T-helper 22 cell (primary cell): Measurements from ENCODE around the gene ONECUT1.

Experiments used
- DNase-seq: peaks from one replicate; pipeline ENCODE4 v3.0.0-alpha.2; 2020; ENCODE audit warnings: low read depth

ONECUT1 gene

GRCh38 chr15:52782514-52782913 is 7.6 kb downstream of the ONECUT1 start:
- DNase-seq: no peak

- peak; percentile 28 for DNase-seq
Measured at GRCh38 chr15:52780172-52780980, 9.8 kb downstream of the ONECUT1 start.

- no peak for DNase-seq
Measured at GRCh38 chr15:52778457-52778856, 11.7 kb downstream of the ONECUT1 start.

GRCh38 chr15:52772766-52773165 is 17.4 kb downstream of the ONECUT1 start:
- DNase-seq: no peak

- DNase-seq: no peak
Measured at GRCh38 chr15:52765785-52766184, 24.4 kb downstream of the ONECUT1 start.

- DNase-seq: no peak
Measured at GRCh38 chr15:52764731-52765130, 25.4 kb downstream of the ONECUT1 start.

- no peak for DNase-seq
Measured at GRCh38 chr15:52762621-52763020, 27.5 kb downstream of the ONECUT1 start.

- DNase-seq: no peak
Measured at GRCh38 chr15:52760562-52760961, 29.6 kb downstream of the ONECUT1 start.

- DNase-seq: no peak
Measured at GRCh38 chr15:52759969-52760368, 30.2 kb downstream of the ONECUT1 start.

- DNase-seq: no peak
Measured at GRCh38 chr15:52757496-52757895, 32.6 kb downstream of the ONECUT1 start.

- no peak for DNase-seq
Measured at GRCh38 chr15:52751522-52751921, 38.6 kb downstream of the ONECUT1 start.

GRCh38 chr15:52749258-52749657 is 40.9 kb downstream of the ONECUT1 start:
- no peak for DNase-seq

GRCh38 chr15:52746162-52746757 is 43.9 kb downstream of the ONECUT1 start:
- DNase-seq: no peak

GRCh38 chr15:52745326-52746161 is 44.6 kb downstream of the ONECUT1 start:
- DNase-seq: no peak

GRCh38 chr15:52738311-52738710 is 51.8 kb downstream of the ONECUT1 start:
- no peak for DNase-seq

- DNase-seq: no peak
Measured at GRCh38 chr15:52737720-52738119, 52.4 kb downstream of the ONECUT1 start.

- peak; percentile 30 for DNase-seq
Measured at GRCh38 chr15:52735231-52736089, 54.7 kb downstream of the ONECUT1 start.

- no peak for DNase-seq
Measured at GRCh38 chr15:52734329-52734728, 55.8 kb downstream of the ONECUT1 start.

GRCh38 chr15:52733696-52734255 is 56.4 kb downstream of the ONECUT1 start:
- no peak for DNase-seq

- DNase-seq: no peak
Measured at GRCh38 chr15:52733088-52733487, 57.0 kb downstream of the ONECUT1 start.

GRCh38 chr15:52732551-52732950 is 57.6 kb downstream of the ONECUT1 start:
- DNase-seq: no peak
